Breast epithelium (tissue), 3 donors: ENCODE measurements around the gene AEN.

ENCODE experiments used
- POLR2A ChIP-seq: fragments of 450-650 bp; IDR thresholded peaks from one replicate; pipeline ENCODE4 v1.6.1; 2016; ENCODE audit warnings: antibody characterized with exemption, mild to moderate bottlenecking, moderate library complexity
- POLR2AphosphoS5 ChIP-seq, 3 donors: sonication (generic); formaldehyde crosslinking; IDR thresholded peaks; one replicate each; pipeline ENCODE4 v1.6.1; 2017; ENCODE audit warnings: antibody characterized with exemption in 3 of 3
- TF ChIP-seq, protein P1 (sequence below), 3 donors: fragments of 450-650 bp; IDR thresholded peaks; one replicate each; pipeline ENCODE4 v1.5.1; 2016 to 2017; ENCODE audit warnings: antibody characterized with exemption in 3 of 3, mild to moderate bottlenecking in 3 of 3, moderate library complexity in 3 of 3

DNA sequence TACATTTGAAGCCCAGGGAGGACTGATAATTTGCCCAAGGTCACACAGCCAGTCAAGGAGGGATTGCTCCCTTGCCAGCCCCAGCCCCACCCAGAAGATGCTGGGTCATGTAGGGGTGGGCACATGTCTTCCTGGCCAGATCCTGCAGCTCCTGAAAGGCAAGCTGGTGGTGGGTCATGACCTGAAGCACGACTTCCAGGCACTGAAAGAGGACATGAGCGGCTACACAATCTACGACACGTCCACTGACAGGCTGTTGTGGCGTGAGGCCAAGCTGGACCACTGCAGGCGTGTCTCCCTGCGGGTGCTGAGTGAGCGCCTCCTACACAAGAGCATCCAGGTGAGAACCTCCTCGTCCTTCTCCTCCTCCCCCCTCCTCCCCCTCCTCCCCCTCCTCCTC lies 30.8 kb downstream of the AEN start:
- TF ChIP-seq, protein P1, sequence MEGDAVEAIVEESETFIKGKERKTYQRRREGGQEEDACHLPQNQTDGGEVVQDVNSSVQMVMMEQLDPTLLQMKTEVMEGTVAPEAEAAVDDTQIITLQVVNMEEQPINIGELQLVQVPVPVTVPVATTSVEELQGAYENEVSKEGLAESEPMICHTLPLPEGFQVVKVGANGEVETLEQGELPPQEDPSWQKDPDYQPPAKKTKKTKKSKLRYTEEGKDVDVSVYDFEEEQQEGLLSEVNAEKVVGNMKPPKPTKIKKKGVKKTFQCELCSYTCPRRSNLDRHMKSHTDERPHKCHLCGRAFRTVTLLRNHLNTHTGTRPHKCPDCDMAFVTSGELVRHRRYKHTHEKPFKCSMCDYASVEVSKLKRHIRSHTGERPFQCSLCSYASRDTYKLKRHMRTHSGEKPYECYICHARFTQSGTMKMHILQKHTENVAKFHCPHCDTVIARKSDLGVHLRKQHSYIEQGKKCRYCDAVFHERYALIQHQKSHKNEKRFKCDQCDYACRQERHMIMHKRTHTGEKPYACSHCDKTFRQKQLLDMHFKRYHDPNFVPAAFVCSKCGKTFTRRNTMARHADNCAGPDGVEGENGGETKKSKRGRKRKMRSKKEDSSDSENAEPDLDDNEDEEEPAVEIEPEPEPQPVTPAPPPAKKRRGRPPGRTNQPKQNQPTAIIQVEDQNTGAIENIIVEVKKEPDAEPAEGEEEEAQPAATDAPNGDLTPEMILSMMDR (IDR thresholded peaks at IDR 0.05): no peak
- TF ChIP-seq POLR2A (no peak), POLR2AphosphoS5 (IDR thresholded peaks at IDR 0.05) (no peak)
